Liver (tissue), 9 donors: ENCODE measurements around the gene ARHGAP19. TPM values are rescaled to one million over a fixed set of nuclear protein-coding genes. Genes with fewer than 3 reads are reported as not detected.

ENCODE experiments used
- DNase-seq: peaks from one replicate; pipeline ENCODE4 v3.0.0-alpha.2; 2017; ENCODE audit warnings: low spot score
- H3K27ac ChIP-seq, 2 donors: one replicate each; pipeline ENCODE4 v1.7.0; 2013; ENCODE audit warnings: inconsistent platforms in 2 of 2, low read length in 2 of 2, control low read depth in 1 of 2, low read depth in 1 of 2, mild to moderate bottlenecking in 1 of 2
- H3K27me3 ChIP-seq, 4 donors: one replicate each; pipeline versions ENCODE4 v1.6.1 to v1.7.0; 2013; ENCODE audit warnings: low read length in 3 of 4, inconsistent platforms in 1 of 4, mild to moderate bottlenecking in 1 of 4, moderate library complexity in 1 of 4; ENCODE audit not compliant: control insufficient read depth in 4 of 4, insufficient read depth in 4 of 4
- H3K36me3 ChIP-seq, 4 donors: one replicate each; pipeline versions ENCODE4 v1.6.1 to v1.7.0; 2013; ENCODE audit warnings: low read length in 3 of 4, mild to moderate bottlenecking in 3 of 4, low read depth in 1 of 4, moderate library complexity in 1 of 4; ENCODE audit not compliant: control insufficient read depth in 4 of 4, insufficient read depth in 3 of 4
- H3K4me1 ChIP-seq, 4 donors: one replicate each; pipeline versions ENCODE4 v1.6.1 to v1.7.0; 2013; ENCODE audit warnings: low read length in 3 of 4, mild to moderate bottlenecking in 3 of 4, moderate library complexity in 1 of 4; ENCODE audit not compliant: control insufficient read depth in 4 of 4, insufficient read depth in 4 of 4
- H3K4me3 ChIP-seq, 3 donors: one replicate each; pipeline versions ENCODE4 v1.6.1 to v1.7.0; 2013; ENCODE audit warnings: low read length in 3 of 3, control low read depth in 1 of 3, low read depth in 1 of 3, mild to moderate bottlenecking in 1 of 3
- H3K9ac ChIP-seq, 2 donors: one replicate each; pipeline ENCODE4 v1.7.0; 2013; ENCODE audit warnings: low read length in 2 of 2, mild to moderate bottlenecking in 2 of 2, moderate library complexity in 2 of 2, control low read depth in 1 of 2, low read depth in 1 of 2
- H3K9me3 ChIP-seq, 4 donors: one replicate each; pipeline versions ENCODE4 v1.6.1 to v1.7.0; 2013; ENCODE audit warnings: low read length in 3 of 4; ENCODE audit not compliant: control insufficient read depth in 4 of 4
- ATF3 ChIP-seq: IDR thresholded peaks from 2 replicates; pipeline ENCODE4 v1.6.1; 2016; ENCODE audit warnings: antibody characterized with exemption
- CTCF ChIP-seq: fragments of 150-350 bp; IDR thresholded peaks from 2 replicates; pipeline ENCODE4 v1.5.1; 2017; ENCODE audit warnings: improper control_type of control experiment, low read depth, low read length; ENCODE audit not compliant: missing input control
- EGR1 ChIP-seq, 2 donors: IDR thresholded peaks; 2 replicates each; pipeline ENCODE4 v1.6.1; 2016 to 2018; ENCODE audit warnings: antibody characterized with exemption in 2 of 2, low read depth in 2 of 2
- FOXA1 ChIP-seq: IDR thresholded peaks from 2 replicates; pipeline ENCODE4 v1.6.1; 2016; ENCODE audit warnings: antibody characterized with exemption
- GABPA ChIP-seq, 2 donors: IDR thresholded peaks in 1 of 2; conservative IDR thresholded peaks in 1 of 2; 2 replicates each; pipeline ENCODE4 v1.6.1; 2016; ENCODE audit warnings: antibody characterized with exemption in 2 of 2, mild to moderate bottlenecking in 1 of 2, moderate library complexity in 1 of 2
- HNF4A ChIP-seq, 2 donors: conservative IDR thresholded peaks; 2 replicates each; pipeline ENCODE4 v1.6.1; 2016; ENCODE audit warnings: antibody characterized with exemption in 2 of 2, mild to moderate bottlenecking in 2 of 2
- HNF4G ChIP-seq: IDR thresholded peaks from 2 replicates; pipeline ENCODE4 v1.6.1; 2016; ENCODE audit warnings: antibody characterized with exemption
- JUND ChIP-seq, 2 donors: IDR thresholded peaks; 2 replicates each; pipeline ENCODE4 v1.6.1; 2016; ENCODE audit warnings: antibody characterized with exemption in 2 of 2
- MAX ChIP-seq: IDR thresholded peaks from 2 replicates; pipeline ENCODE4 v1.6.1; 2016; ENCODE audit warnings: antibody characterized with exemption
- NR2F2 ChIP-seq: IDR thresholded peaks from 2 replicates; pipeline ENCODE4 v1.6.1; 2016; ENCODE audit warnings: antibody characterized with exemption
- RAD21 ChIP-seq, 2 donors: IDR thresholded peaks; 2 replicates each; pipeline ENCODE4 v1.6.1; 2016; ENCODE audit warnings: antibody characterized with exemption in 2 of 2, mild to moderate bottlenecking in 2 of 2
- REST ChIP-seq: IDR thresholded peaks from 2 replicates; pipeline ENCODE4 v1.6.1; 2016; ENCODE audit warnings: antibody characterized with exemption, mild to moderate bottlenecking
- RXRA ChIP-seq, 2 donors: IDR thresholded peaks; 2 replicates each; pipeline ENCODE4 v1.6.1; 2017 to 2018; ENCODE audit warnings: antibody characterized with exemption in 2 of 2, mild to moderate bottlenecking in 1 of 2
- TAF1 ChIP-seq: conservative IDR thresholded peaks from 2 replicates; pipeline ENCODE4 v1.6.1; 2016; ENCODE audit warnings: antibody characterized with exemption, mild to moderate bottlenecking
- YY1 ChIP-seq: IDR thresholded peaks from 2 replicates; pipeline ENCODE4 v1.6.1; 2016; ENCODE audit warnings: antibody characterized with exemption, mild to moderate bottlenecking
- ZBTB33 ChIP-seq: IDR thresholded peaks from 2 replicates; pipeline ENCODE4 v1.6.1; 2016; ENCODE audit warnings: antibody characterized with exemption
- WGBS: extraction: QIAGEN DNeasy Blood & Tissue Kit; methylation state at CpG from one replicate; pipeline ENCODE4 v1.1.7; 2013; 5-methylcytosine and 5-hydroxymethylcytosine counted together
- polyA plus RNA-seq, 2 donors: library from polyadenylated mRNA; stranded (reverse) in 1 of 2; unstranded in 1 of 2; fragments of 200-250 nt in 1 of 2; fragments of >200 nt in 1 of 2; fragmentation: Nextera tagmentation in 1 of 2; extraction: Ambion mirVana in 1 of 2; gene quantifications; one replicate each; pipeline versions ENCODE4 v1.2.1 to v1.2.3, GENCODE V29; 2013 to 2015
- total RNA-seq, 2 donors: library from RNA; depleted of rRNA; stranded (reverse); fragments of >200 nt; gene quantifications; one replicate each; pipeline ENCODE4 v1.2.3, GENCODE V29; 2014
- donor health status: healthy.
- donor health status: healthy.
- donor health status: healthy.
- donor health status: healthy.
- donor health status: healthy.

ARHGAP19 gene
- total and polyA plus RNA-seq, 4 donors, result 1.6 to 23.4 (median 3.6) TPM

GRCh38 chr10:97174276-97174775, 118.1 kb downstream of the ARHGAP19 start:
- Histone ChIP-seq H3K9me3 (no peaks in the 10 kb centered on the region), H3K9ac (no peak overlapping the region), H3K27ac (no peak overlapping the region), H3K4me3 (no peak overlapping the region), H3K27me3 (peaks cover 0 to 4% (median 0%) of the 10 kb centered on the region in 4 donors), H3K4me1 (no peaks in the 10 kb centered on the region), H3K36me3 (no peaks in the 10 kb centered on the region)
- 96% methylated on average over 5 of the region's 5 CpGs for WGBS
- no peak for DNase-seq
- TF ChIP-seq CTCF, result no peak
- TF ChIP-seq YY1, result no peak
- TF ChIP-seq HNF4A (conservative IDR thresholded peaks at IDR 0.05), result no peak
- no peak for TF ChIP-seq TAF1
- no peak for TF ChIP-seq ZBTB33
- TF ChIP-seq HNF4G, result no peak
- TF ChIP-seq ATF3, result no peak
- TF ChIP-seq FOXA1, result no peak
- no peak for TF ChIP-seq GABPA (IDR thresholded peaks at IDR 0.05 in 1 of 2, conservative IDR thresholded peaks at IDR 0.05 in 1 of 2)
- no peak for TF ChIP-seq RXRA (IDR thresholded peaks at IDR 0.05)
- TF ChIP-seq NR2F2, result no peak
- TF ChIP-seq REST, result no peak
- TF ChIP-seq MAX, result no peak
- no peak for TF ChIP-seq EGR1 (IDR thresholded peaks at IDR 0.05; ENCODE audit: low read depth in 2 of 2)
- TF ChIP-seq RAD21 (IDR thresholded peaks at IDR 0.05), result no peak
- TF ChIP-seq JUND (IDR thresholded peaks at IDR 0.05), result no peak

- Histone ChIP-seq H3K36me3 (no peaks in the 10 kb centered on the region), H3K27ac (no peak overlapping the region), H3K9me3 (no peaks in the 10 kb centered on the region), H3K9ac (no peak overlapping the region), H3K27me3 (peaks cover 0 to 3% (median 0%) of the 10 kb centered on the region in 4 donors), H3K4me3 (no peak overlapping the region), H3K4me1 (no peaks in the 10 kb centered on the region)
- no peak for DNase-seq
- TF ChIP-seq TAF1 (no peak), RAD21 (IDR thresholded peaks at IDR 0.05) (no peak), HNF4G (no peak), YY1 (no peak), MAX (no peak), ATF3 (no peak), GABPA (IDR thresholded peaks at IDR 0.05 in 1 of 2, conservative IDR thresholded peaks at IDR 0.05 in 1 of 2) (no peak), RXRA (IDR thresholded peaks at IDR 0.05) (no peak)
- 65% methylated on average over 6 of the region's 6 CpGs for WGBS
These were observed 119.4 kb downstream of the ARHGAP19 start for GRCh38 chr10:97173036-97173435.
